SU-DHL-6 (cell line): Measurements from ENCODE around the gene HIBCH.

Source experiments
- CTCF ChIP-seq: fragments of 200-600 bp; sonication (generic); IDR thresholded peaks from one replicate; pipeline ENCODE4 v1.5.1; 2017; ENCODE audit warnings: antibody characterized with exemption, mild to moderate bottlenecking, low read length, moderate library complexity; ENCODE audit not compliant: insufficient read depth, poor library complexity, severe bottlenecking
- EZH2phosphoT487 ChIP-seq: fragments of 200-600 bp; sonication (generic), shearing (Covaris generic); conservative IDR thresholded peaks from 2 replicates; pipeline ENCODE4 v1.6.1; 2018; ENCODE audit warnings: mild to moderate bottlenecking, antibody characterized with exemption, low read length, moderate library complexity, mixed read lengths

- no peak for TF ChIP-seq CTCF
- no peak for TF ChIP-seq EZH2phosphoT487
These were observed 13.8 kb upstream of the HIBCH start for GRCh38 chr2:190333395-190333794.
